ENCODE results near the gene APCDD1L.
A peak's percentile ranks its signal among the peaks of the same experiment; 100 is the strongest.
"Not testable (repeated sequence)": the region's sequence is repeated elsewhere in the genome, so short reads cannot be mapped to it uniquely, and the experiment has no call there.

The APCDD1L gene

GRCh38 chr20:58544891-58545290 lies 29.7 kb upstream of the APCDD1L start:
- no peak for DNase-seq

- no peak for DNase-seq
Observed at GRCh38 chr20:58544286-58544685, 29.1 kb upstream of the APCDD1L start.

- no peak for DNase-seq
Observed at GRCh38 chr20:58543274-58543673, 28.1 kb upstream of the APCDD1L start.

- no peak for DNase-seq
Observed at GRCh38 chr20:58542411-58543095, 27.4 kb upstream of the APCDD1L start.

GRCh38 chr20:58542034-58542410 lies 26.8 kb upstream of the APCDD1L start:
- not testable (repeated sequence) for DNase-seq

- no peak for DNase-seq
Observed at GRCh38 chr20:58538752-58539151, 23.6 kb upstream of the APCDD1L start.

GRCh38 chr20:58537831-58538230 lies 22.6 kb upstream of the APCDD1L start:
- DNase-seq: no peak

GRCh38 chr20:58536289-58536688 lies 21.1 kb upstream of the APCDD1L start:
- no peak for DNase-seq

- DNase-seq: no peak
Observed at GRCh38 chr20:58531657-58532056, 16.5 kb upstream of the APCDD1L start.

GRCh38 chr20:58531063-58531462 lies 15.9 kb upstream of the APCDD1L start:
- no peak for DNase-seq

GRCh38 chr20:58528412-58528811 lies 13.2 kb upstream of the APCDD1L start:
- no peak for DNase-seq

- DNase-seq: no peak
Observed at GRCh38 chr20:58526411-58526810, 11.2 kb upstream of the APCDD1L start.

GRCh38 chr20:58524814-58525213 lies 9.6 kb upstream of the APCDD1L start:
- no peak for DNase-seq

- DNase-seq: no peak
Observed at GRCh38 chr20:58523971-58524315, 8.7 kb upstream of the APCDD1L start.

GRCh38 chr20:58523072-58523970 lies 8.1 kb upstream of the APCDD1L start:
- peak; percentile 4 for DNase-seq

GRCh38 chr20:58522666-58523065 lies 7.5 kb upstream of the APCDD1L start:
- no peak for DNase-seq

- DNase-seq: no peak
Observed at GRCh38 chr20:58521763-58522162, 6.6 kb upstream of the APCDD1L start.

GRCh38 chr20:58519940-58520712 lies 4.9 kb upstream of the APCDD1L start:
- DNase-seq: peak; percentile 5

GRCh38 chr20:58518896-58519593 lies 3.8 kb upstream of the APCDD1L start:
- no peak for DNase-seq

GRCh38 chr20:58518387-58518786 lies 3.2 kb upstream of the APCDD1L start:
- DNase-seq: no peak

GRCh38 chr20:58514321-58515232 lies 622 bp downstream of the APCDD1L start:
- DNase-seq: no peak
